Prostate gland (tissue), 2 donors: ENCODE measurements around the gene UFD1. TPM values are rescaled to one million over a fixed set of nuclear protein-coding genes. Genes with fewer than 3 reads are reported as not detected.

Source experiments
- DNase-seq: peaks from one replicate; pipeline ENCODE4 v3.0.0-alpha.2; 2019; ENCODE audit warnings: low spot score
- H3K27ac ChIP-seq, 2 donors: fragments of 200-600 bp; sonication (generic); 2 replicates each; pipeline ENCODE4 v1.5.1; 2017 to 2019
- H3K27me3 ChIP-seq: fragments of 200-600 bp; sonication (generic); replicated peaks from 2 replicates; pipeline ENCODE4 v1.5.1; 2019; ENCODE audit not compliant: insufficient read depth
- H3K36me3 ChIP-seq, 2 donors: fragments of 200-600 bp; sonication (generic); 1 replicate in 1 of 2; 2 replicates in 1 of 2; pipeline versions ENCODE4 v1.5.1 to v1.8.1; 2017 to 2019
- H3K4me1 ChIP-seq: fragments of 200-600 bp; sonication (generic); replicated peaks from 2 replicates; pipeline ENCODE4 v1.5.1; 2019
- H3K4me3 ChIP-seq, 2 donors: fragments of 200-600 bp; sonication (generic); 2 replicates each; pipeline ENCODE4 v1.5.1; 2017 to 2019
- H3K9me3 ChIP-seq: fragments of 200-600 bp; sonication (generic); 2 replicates; pipeline ENCODE4 v1.5.1; 2017
- CTCF ChIP-seq, 4 experiments: fragments of 200-600 bp in 2 of 4; fragments of 450-650 bp in 2 of 4; sonication (generic) in 2 of 4; IDR thresholded peaks; 1 replicate in 3 of 4; 2 replicates in 1 of 4; pipeline ENCODE4 v1.5.1; 2016 to 2019; ENCODE audit warnings: antibody characterized with exemption in 4 of 4, mild to moderate bottlenecking in 2 of 4, moderate library complexity in 2 of 4
- POLR2A ChIP-seq: fragments of 450-650 bp; IDR thresholded peaks from one replicate; pipeline ENCODE4 v1.6.1; 2016; ENCODE audit warnings: antibody characterized with exemption, mild to moderate bottlenecking
- POLR2AphosphoS5 ChIP-seq: sonication (generic); formaldehyde crosslinking; IDR thresholded peaks from one replicate; pipeline ENCODE4 v1.6.1; 2017; ENCODE audit warnings: antibody characterized with exemption
- WGBS: methylation state at CpG from one replicate; pipeline ENCODE4 v1.1.5; 2018; 5-methylcytosine and 5-hydroxymethylcytosine counted together
- intact Hi-C: fragments of 100-400 bp; cut with DNase I; formaldehyde crosslinking; loops from one replicate; pipeline ENCODE4 v1.14.2; 2022
- total RNA-seq, 2 donors: library from RNA; depleted of rRNA; stranded (reverse); fragments of >200 nt; gene quantifications; one replicate each; pipeline ENCODE4 v1.1.0, GENCODE V29; 2016

The UFD1 gene
- total RNA-seq, 2 donors from 2014 or later: 29.9 to 38.2 TPM

GRCh38 chr22:19450363-19451175 lies 28.4 kb downstream of the UFD1 start:
- Histone ChIP-seq H3K4me3 (no peak overlapping the region), H3K36me3 (peaks cover 2 to 5% of the 10 kb centered on the region in 2 donors), H3K4me1 (peaks cover 3% of the 10 kb centered on the region), H3K9me3 (no peaks in the 10 kb centered on the region), H3K27me3 (no peaks in the 10 kb centered on the region), H3K27ac (no peak overlapping the region)
- WGBS: 68% methylated on average over 8 of the region's 8 CpGs
- DNase-seq: no peak
- no peak for TF ChIP-seq CTCF (IDR thresholded peaks at IDR 0.05)
- no peak for TF ChIP-seq POLR2AphosphoS5
- TF ChIP-seq POLR2A: no peak
- intact Hi-C loops: no loop called here

GRCh38 chr22:19449422-19449767 lies 29.6 kb downstream of the UFD1 start:
- 84% methylated on average over 2 of the region's 2 CpGs for WGBS
- Histone ChIP-seq H3K4me1 (peaks cover 3% of the 10 kb centered on the region), H3K4me3 (no peak overlapping the region), H3K27ac (no peak overlapping the region), H3K27me3 (no peaks in the 10 kb centered on the region), H3K9me3 (no peaks in the 10 kb centered on the region), H3K36me3 (no peaks in the 10 kb centered on the region)
- TF ChIP-seq POLR2A (no peak), POLR2AphosphoS5 (no peak), CTCF (IDR thresholded peaks at IDR 0.05) (no peak)
- DNase-seq: no peak
- intact Hi-C loops: loop anchor here (10.0 kb wide), 1 partner anchor 155 kb away; the partner anchor contains the start of gene CLTCL1

- Histone ChIP-seq H3K9me3 (no peaks in the 10 kb centered on the region), H3K4me3 (peak overlapping the region in 1 of 2 donors; percentile 71), H3K4me1 (peaks cover 3% of the 10 kb centered on the region), H3K36me3 (no peaks in the 10 kb centered on the region), H3K27me3 (no peaks in the 10 kb centered on the region), H3K27ac (peak overlapping the region in 1 of 2 donors; percentile 94)
- WGBS: 69% methylated on average over 5 of the region's 5 CpGs
- intact Hi-C loops: loop anchor here (10.0 kb wide), 1 partner anchor 154 kb away; the partner anchor contains the start of gene CLTCL1
- TF ChIP-seq POLR2A (no peak), CTCF (IDR thresholded peaks at IDR 0.05) (no peak)
- no peak for DNase-seq
Observed at GRCh38 chr22:19448739-19449421, 30.1 kb downstream of the UFD1 start.

- TF ChIP-seq CTCF (IDR thresholded peaks at IDR 0.05) (no peak), POLR2AphosphoS5 (no peak)
- H3K36me3 ChIP-seq: no peaks in the 10 kb centered on the region
- peak overlapping the region; percentile 71 to 91 for H3K4me3 ChIP-seq
- 9% methylated on average over 14 of the region's 14 CpGs for WGBS
- peaks cover 3% of the 10 kb centered on the region for H3K4me1 ChIP-seq
- H3K27ac ChIP-seq: peak overlapping the region; percentile 93 to 94
- DNase-seq: peak; percentile 10
- intact Hi-C loops: loop anchor here (10.0 kb wide), 1 partner anchor 153 kb away; the partner anchor contains the start of gene CLTCL1
- no peaks in the 10 kb centered on the region for H3K9me3 ChIP-seq
- no peaks in the 10 kb centered on the region for H3K27me3 ChIP-seq
Observed at GRCh38 chr22:19448076-19448607, 30.9 kb downstream of the UFD1 start.
